Activated CD8-positive, alpha-beta memory T cell treated with anti-CD3 and anti-CD28 coated beads for 4 hours (primary cell): ENCODE data around the gene STAC2.

Experiments used
- DNase-seq, 2 donors: peaks; one replicate each; pipeline ENCODE4 v3.0.0-alpha.2; 2020; ENCODE audit warnings: low read depth in 2 of 2

The STAC2 gene

DNA sequence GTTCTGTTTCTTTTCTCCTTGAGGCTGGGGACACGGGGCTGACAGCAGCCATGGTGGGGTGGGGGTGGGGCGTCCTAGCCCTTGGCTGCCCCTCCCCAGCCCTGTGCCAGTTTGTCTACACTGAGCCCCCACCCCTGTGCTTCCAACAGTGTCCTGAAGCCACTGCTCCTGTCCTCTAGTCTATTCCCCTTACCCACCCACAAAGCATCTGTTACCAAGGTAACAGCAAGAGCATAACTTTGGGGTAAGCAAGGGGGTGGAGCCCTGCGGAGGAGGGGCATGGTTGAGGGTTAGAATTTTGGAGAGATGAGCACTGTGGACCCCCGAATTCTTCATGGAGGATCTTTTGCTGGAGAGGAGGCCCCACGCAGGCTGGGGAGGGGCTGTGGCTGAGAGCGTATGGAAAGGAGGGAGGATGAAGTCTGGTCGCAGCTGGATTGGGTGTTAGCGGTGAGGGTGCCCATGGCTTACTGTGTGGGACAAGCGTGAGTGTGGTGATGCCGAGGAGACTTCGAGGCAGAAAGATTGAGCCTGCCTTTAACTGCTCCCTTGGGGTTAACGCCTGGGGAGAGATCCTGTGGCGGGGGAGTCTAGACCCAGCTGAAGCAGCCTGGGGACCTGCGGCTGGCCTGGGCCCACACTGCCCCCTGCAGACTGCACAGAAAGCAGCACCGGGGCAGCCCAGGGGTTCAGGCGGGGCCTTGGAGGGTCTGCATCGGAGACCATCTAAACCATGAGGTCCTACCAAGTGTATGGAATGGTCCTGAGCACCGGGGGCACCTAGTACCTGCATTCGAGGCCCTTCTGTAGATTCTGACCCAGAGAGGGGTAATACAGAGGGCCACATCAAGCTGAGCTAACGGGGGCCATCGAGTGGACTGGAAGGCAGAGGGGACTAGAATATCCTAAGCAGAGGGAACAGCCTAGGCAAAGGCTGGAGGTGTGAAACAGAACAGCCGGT lies 6.1 kb upstream of the STAC2 start:
- peak; percentile 37 to 43 for DNase-seq

DNA sequence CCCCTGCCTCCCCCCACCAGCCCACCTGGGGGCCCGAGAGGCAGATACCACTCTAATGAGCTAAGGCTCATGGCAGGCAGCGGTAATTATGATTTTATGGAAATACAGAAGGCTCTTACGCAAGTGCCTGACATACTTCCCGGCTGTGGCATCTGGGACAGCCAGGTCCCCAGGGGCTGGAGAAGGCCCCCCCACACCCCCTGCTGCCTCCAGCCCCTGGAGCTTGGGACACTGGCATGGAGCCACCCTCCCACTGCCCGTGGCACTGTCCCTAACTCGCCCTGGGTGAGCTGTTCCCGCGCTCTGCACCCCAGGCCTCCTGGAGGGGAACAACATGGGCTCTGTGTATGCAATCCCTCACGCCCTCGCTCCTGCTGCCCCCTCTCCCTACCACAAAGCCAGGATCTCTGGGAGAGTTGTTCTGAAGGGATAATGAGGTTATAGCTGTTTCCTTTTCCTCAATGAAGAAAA lies 5.4 kb upstream of the STAC2 start:
- no peak for DNase-seq

DNA sequence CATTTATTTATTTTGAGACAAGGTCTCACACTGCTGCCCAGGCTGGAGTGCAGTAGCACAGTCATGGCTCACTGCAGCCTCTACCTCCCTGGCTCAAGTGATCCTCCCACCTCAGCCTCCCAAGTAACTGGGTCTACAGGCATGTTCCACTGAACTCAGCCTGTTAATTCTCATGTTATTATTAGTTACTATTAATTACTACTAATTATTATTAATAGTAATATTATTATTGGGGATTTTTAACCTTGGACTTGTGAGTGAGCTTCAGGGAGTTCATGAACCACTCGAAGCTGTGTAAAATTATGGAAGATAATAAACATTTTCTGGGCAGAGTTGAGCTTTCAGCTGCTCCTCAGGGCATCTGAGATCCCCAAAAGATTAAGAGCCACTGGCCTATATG lies 4.6 kb upstream of the STAC2 start:
- DNase-seq: no peak

- no peak for DNase-seq
Observed at GRCh38 chr17:39229274-39229913, 3.6 kb upstream of the STAC2 start.

GRCh38 chr17:39227364-39227919 lies 1.7 kb upstream of the STAC2 start:
- DNase-seq: no peak

DNA sequence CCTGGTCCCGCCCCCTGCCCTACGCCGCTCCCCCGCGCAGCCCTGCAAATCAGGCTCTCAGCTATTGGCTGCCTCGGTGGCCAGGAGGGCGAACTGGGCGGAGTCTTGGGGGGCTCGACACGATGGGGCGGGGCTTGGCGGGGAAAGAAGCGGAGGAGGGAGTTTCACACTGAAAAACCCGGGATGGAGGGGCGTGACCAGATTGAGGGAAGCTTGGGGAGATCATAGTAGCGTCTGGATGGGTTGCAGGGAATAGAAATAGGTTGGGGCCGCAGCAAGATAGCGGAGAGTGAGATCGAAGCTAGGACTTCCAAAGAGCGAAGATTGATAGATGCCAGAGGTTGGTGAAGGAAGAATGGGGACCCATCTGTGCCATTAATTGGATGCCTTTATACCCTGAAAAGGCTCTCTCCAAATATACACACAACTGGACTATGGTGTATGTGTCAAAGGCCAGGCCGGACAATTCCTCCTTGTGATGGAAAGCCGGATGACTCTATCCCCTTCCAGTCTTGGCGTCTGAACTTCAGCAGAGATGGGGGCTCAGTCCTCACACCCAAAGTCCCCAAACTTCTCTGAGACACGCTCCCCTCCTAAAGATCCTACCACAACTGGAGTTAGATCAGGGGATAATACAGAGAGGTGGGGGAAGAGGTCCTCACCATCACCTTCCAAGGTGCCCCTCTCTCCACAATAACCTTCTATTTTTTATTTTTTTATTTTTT lies 376 bp upstream of the STAC2 start:
- peak; percentile 37 to 43 for DNase-seq

- no peak for DNase-seq
Observed at GRCh38 chr17:39224778-39225307, 902 bp downstream of the STAC2 start.

GRCh38 chr17:39223907-39224777 lies 1.6 kb downstream of the STAC2 start:
- DNase-seq: no peak

- DNase-seq: no peak
Observed at GRCh38 chr17:39222866-39223834, 2.6 kb downstream of the STAC2 start.

GRCh38 chr17:39222151-39222550 lies 3.6 kb downstream of the STAC2 start:
- DNase-seq: no peak

DNA sequence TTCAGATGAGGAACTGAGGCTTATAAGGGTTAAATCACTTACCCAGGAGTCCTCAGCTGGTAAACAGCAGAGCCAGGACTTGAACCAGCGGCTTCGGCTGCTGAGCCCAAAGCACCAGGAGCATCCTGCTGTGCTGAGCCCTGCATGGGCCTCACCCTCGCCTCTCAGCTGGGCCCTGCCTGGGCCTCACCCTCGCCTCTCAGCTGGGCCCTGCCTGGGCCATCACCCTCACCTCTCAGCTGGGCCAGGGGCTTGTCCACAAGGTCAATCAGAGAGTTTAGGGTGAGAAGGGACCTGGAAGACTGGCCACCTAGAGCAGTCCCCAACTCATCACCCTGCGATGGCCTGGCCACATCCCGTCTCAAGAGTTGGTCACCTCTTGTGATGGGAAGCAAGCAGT lies 4.2 kb downstream of the STAC2 start:
- no peak for DNase-seq

GRCh38 chr17:39219647-39220154 lies 6.0 kb downstream of the STAC2 start:
- DNase-seq: no peak

DNA sequence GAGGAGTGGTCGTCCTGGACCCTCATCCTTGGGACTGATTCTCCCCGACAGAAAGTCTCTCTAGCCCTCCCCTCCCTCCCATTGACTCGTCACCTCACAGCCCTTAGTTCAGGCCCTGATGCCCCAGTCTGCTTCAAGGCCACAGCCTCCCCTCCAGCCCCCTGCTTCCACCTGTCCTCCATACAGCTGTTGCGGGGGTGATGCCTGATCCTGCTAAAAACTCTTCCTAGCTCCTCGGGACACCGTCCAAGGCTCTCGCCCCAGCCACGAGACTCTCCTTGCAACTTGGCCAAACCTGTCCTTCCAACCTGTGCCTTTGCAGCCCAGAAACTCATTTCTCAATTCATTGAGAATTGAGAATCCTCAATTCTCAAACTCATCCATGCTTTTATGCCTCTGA lies 6.8 kb downstream of the STAC2 start:
- DNase-seq: no peak

DNA sequence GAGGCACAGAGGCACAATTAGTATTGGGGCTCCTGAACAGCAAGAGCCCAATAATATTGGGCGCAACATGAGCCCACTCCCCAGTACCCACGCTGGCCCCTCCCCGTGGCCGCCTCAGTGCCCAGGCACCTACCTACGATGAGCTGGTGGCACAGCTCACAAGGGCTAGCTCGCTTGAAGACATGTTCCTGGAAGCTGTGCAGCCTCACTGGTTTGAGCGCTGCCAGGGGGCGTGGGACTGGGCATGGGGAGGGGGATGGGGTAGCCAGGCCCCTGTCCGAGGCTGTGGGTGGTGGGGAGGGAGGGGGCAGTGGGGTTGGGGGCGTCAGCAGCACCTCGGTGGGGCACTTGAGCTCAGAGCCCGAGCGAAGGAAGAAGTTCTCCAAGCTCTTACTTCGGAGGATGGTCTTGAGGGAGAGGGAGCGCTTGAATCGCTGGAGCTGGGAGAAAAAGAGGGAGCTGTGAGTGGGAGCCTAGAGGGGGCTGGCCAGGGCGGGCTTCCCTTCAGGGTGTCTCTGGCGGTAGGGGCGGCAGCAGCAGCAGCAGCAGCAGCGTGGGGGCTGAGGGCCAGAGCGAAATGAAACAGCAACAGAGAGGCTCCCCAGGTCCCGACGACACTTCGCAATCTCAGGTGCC lies 7.9 kb downstream of the STAC2 start:
- no peak for DNase-seq

DNA sequence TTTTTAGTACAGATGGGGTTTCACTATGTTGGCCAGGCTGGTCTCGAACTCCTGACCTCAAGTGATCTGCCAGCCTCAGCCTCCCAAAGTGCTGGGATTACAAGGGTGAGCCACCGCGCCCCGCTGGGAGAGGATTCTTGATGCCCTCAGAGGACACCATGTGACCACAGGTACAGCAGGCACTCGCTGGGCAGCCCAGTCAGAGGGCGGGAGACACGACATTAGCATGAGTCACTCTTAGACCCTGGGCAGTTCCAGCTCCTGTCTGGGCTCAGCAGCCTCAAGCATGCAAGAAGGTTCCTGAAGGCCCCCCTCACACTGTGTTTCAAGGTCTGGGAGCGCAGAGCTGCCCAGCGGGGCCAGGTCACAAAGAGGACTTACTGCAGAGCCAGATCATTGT lies 11.9 kb downstream of the STAC2 start:
- DNase-seq: no peak

- DNase-seq: no peak
Observed at GRCh38 chr17:39212841-39213480, 12.8 kb downstream of the STAC2 start.

DNA sequence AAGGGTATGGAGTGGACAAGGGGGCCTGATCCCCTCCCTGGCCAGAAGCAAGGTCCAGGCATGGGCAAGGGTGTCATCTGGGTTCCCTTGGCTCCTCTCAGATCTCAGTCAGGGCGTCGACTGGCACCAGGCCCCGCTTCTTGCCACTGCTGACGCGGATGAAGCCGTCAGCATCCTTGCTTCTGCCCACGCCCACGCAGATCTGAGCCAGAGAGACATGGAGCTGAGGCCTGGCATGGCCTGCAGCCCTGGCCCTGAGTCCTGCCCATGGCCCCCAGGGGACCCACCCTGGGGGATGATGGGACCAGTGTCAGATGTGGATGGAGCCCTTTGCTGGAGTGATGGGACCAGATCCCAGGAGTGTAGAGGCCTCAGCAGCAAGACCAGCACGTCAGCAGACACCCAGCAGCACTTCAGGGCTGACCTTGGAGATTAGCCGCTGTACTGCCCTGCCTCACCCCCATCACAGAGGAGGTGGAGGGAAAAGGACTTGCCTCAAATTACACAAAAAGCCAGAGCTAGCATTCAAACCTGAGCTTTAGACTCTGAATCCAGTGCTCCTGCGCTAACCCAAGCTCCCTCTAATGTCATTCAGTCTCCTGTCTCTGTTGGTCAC lies 13.4 kb downstream of the STAC2 start:
- DNase-seq: no peak

DNA sequence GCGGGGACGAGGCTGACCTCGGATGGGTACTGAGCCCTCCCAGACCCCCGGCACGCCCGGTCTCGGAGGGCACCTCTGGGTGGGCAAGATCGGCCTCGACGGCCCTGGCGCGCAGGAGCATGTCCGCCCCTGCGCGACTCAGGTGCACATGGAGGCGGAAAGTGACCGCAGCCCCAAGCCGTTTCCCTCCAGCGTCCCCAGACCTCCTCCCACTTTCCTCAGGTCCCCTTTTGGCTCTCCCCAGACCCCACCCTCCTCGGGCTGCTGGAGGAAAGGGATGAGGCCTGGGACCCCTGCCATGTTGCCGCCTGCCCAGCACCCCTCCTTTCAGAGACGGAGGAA lies 15.7 kb downstream of the STAC2 start:
- DNase-seq: no peak
